DMS 273 (cell line): Measurements from ENCODE around the gene HCFC1.

Source experiments
- DNase-seq: peaks from one replicate; lab custom pipeline; 2025; ENCODE audit not compliant: unreplicated experiment; lab: John Stamatoyannopoulos, UW

HCFC1 gene

GRCh38 chrX:153959649-153960048, 12.0 kb downstream of the HCFC1 start:
- DNase-seq = no peak

- DNase-seq = no peak
Observed at GRCh38 chrX:153958605-153959004, 13.0 kb downstream of the HCFC1 start.

GRCh38 chrX:153957224-153957623, 14.4 kb downstream of the HCFC1 start:
- no peak for DNase-seq

- DNase-seq = no peak
Observed at GRCh38 chrX:153956044-153956907, 15.3 kb downstream of the HCFC1 start.

DNA sequence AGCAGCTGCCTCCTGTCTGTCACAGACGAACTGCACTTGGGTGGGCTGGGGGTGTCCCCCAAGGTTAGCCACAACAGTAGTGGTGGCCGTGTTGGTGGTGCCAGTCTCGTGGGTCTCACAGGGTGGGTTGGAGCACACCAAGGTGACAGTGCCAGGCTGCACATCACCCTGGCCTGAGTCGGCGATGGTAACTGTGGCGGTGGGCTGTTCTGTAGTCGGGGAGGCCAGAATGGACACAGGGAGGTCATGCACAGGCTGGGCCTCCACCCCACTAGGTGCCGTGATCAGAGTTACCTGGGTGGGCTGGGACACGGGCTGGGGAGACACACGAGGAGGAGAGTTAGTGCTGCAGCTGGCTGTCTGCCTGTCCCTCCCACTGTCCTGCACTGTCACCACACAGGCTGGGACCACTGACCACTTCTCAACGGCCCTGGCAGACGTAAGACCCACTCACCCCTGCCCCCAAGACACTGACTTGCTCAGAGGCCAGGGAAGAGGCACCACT, 16.3 kb downstream of the HCFC1 start:
- DNase-seq = no peak

GRCh38 chrX:153954558-153955227, 16.9 kb downstream of the HCFC1 start:
- DNase-seq = no peak

DNA sequence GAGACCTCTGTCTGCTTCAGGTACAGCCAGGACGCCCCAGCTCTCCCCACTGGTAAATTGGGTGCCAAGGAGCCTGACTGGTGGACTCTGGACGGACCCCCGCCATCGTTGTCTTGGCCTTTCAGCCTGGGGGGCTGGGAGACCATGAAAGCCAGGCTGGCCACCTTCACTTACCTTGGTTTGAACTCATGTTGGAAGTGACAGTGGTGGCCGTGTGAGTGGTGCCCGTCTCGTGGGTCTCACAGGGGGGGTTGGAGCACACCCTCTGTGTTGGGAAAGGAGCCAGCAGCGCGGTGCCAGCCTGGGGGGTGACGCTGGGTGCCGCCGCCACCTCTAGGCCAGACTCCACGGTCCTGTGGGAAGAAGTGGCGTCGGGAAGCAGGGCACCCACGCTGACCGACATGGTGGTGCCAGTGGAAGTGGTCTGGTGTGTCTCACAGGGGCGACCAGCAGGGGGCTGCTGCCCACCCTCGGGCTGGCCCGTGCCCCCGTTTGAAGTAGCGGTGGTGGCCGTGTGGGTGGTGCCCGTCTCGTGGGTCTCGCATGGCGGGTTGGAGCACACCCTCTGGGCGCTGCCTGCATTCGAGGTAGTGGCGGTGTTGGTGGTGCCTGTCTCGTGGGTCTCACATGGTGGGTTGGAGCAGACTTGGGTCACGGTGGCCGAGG, 17.6 kb downstream of the HCFC1 start:
- DNase-seq = no peak

DNA sequence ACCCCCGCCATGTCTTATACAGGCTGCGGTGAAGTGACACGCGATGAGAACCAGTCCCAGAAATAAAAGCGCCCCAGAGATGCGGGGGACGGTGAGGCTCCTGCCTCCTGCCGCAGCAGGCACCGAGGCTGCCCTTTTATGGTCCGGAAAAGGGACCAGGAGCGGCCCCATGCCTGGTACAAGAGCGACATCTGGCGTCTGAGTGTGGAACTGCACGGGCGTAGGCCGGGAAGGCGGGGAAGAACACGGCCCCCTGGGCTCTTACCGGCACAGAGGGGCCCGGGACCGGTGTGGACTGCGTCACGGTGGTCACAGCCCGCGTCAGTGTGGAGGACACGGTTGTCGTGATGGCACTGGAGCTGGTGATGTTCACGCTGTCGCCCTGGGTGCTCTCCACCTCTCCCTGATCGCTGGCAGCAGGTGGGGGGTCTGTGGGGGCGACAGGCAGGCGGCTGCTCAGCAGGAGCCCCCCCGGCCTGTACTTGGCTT, 18.2 kb downstream of the HCFC1 start:
- DNase-seq = peak; percentile 94

DNA sequence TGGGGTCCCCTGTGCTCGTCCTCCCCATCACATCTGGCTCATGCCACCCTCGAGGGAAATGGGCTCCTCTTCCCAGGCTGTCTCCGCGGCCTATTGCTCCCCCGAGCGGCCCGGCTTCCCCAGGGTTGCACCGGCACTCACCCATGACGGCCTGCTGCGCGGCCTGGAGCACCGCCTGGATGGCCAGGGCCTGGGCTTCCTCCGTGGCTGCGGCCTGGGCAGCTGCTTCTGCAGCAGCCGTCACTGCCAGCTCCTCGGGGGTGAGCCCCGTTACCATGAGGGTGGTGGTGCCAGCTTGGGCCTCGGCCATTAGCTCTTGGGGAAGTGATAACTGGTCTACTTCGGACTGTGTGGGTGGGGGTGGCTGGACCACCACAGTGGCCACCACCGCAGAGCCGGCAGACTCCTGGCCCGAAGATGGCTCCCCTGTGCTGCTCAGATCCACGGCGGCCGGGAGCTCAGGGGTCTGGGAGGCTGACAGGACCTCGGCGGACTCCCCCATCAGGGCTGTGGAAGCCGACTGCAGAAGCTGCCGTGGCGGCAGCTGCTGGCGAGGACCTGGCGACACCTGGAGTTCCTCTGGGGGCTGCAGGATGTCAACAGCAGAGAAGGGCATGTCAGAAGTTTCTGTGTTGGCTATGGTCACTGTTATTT, 19.1 kb downstream of the HCFC1 start:
- DNase-seq = no peak

DNA sequence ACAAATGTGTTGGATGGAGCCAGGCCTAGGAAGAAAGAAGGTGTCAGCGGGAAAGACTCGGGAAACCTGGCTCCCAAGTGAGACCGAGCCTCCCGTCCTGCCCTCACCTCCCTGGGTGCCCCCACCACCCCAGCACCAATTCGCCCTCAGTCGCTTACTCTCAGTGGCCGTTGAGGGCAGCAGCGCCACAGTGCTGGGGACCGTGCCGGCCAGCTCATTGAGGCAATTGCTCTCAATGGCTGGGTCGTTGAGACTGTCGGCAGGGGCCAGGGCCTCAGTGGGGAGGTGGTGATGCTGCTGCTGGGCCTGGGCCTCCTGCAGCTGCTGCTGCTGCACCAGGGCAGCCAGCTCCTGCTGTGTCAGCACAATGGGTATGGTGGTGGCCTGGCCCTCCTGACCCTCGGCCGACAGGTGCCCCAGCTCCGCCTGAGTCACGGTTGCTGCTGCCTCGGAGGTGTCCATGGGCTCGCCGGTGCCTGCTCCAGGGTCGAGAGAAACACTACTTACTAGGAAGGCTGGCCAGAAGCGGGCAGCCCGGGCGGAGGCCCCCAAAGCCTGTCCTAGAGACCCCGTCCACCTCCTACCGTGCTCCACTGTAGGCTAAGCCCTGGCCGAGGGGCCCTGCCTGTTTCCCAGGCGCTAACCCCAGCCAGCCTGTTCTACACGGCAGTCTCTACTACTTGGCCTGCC, 19.8 kb downstream of the HCFC1 start:
- no peak for DNase-seq

DNA sequence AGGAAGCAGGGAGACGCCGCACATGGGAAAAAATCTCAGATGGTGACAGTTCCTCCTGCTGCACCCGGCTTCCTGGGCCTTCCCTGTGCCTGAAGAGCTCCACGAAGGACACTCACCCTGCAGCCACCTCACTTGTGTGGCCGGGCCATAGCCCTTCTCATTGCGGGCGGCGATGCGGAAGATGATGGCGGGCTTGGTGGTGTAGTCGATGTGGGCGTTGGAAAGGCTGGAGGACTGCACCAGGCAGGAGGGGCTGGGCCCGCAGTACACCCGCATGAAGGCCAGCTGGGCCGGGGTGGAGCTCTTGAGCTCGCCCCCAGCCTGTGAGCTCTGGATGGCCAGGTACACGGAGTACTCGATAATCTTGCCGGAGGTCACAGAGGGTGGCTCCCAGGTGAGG, 21.5 kb downstream of the HCFC1 start:
- no peak for DNase-seq

DNA sequence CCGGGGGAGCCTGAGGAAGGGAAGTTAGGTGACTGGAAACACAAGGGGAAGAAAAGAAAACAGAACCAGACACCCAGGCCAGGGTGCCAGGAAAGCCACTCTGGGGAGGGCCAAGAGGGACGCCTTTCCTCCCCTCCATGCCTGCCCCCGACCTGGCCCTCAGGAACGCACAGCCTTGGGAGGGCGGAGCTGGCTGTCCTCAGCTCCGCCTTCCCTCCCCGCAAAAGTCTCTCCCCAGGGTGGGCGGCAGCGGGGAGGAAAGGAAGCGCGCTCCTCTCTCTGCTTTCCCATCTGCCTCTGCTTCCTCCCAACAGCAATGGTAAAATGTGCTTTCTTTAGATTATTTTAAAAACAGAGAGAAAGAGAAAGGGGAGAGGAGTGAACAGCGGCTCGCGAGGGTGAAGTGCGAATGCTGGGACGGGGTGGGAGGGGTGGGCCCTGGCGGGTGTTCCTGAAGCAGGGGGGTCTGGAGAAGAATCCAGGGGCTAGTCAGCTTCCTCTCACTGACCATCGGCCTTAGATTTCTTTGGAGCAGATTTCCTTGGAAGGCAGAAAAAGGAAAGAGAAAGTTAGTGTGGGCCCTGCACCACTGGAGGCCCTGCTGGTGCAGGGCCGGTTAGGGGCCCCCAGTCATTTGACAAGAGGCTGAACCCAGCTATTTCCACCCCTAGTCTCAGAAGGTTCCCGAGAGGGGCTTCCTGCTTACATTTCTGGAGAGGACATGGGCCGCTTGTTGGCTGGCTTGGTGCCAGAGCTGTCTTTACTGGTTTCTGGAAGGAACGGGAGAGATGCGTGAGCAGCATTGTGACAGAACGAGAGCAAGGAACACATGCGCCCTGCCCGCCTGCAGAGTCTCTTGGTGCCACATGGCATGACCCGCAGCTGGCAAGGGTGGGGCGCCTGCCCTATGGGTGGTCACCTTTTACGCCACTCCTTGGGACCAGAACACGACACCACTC, 22.5 kb downstream of the HCFC1 start:
- DNase-seq = no peak

- DNase-seq = no peak
Observed at GRCh38 chrX:153948002-153948466, 23.6 kb downstream of the HCFC1 start.

- DNase-seq = peak; percentile 97
Observed at GRCh38 chrX:153947009-153947769, 24.4 kb downstream of the HCFC1 start.

DNA sequence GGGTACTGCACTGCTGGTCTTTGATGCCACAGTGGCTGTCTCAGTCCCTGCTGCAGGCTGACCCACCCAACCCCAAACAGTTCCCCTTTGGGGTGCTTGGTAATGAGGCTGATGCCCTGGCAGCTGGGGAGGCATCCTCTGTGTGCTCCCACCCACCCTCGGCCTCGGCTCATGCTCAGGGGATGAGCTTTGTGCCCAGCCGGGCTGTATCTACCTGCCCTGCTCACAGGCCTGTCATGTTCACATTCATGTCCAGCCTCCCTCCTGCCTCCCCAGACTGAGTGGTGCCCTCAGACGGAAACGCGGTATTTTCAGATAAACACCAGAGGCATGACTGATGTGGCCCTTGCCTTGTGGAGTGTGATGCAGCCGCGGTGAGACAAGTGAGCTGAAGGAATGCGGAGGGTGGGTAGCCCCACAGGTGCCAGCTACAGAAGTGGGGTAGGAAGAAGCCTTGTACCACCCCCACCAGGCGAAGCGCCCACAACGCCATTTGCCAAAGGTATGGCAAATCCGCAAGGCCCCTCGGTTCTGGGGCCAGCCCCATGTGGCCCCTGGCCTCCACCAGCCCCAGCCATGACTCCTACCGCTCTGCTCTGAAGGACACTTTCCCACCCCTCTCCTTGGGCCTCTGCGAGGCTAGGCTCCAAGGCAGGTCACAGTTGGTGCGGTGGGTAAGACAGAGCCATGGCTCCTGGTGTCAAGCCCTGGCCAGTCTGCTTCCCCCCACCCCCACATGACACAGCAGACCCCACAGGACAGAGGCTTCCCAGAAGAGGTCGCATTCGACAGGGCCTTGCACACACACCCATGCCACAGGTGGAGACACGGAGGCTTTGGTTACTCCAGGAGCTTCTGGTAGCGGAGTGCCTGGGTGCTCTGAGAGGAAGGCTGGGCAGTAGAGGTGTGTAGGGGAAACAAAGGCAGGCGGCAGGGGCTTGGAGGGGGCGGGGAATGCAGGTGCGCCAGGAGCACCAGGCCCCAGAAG, 25.4 kb downstream of the HCFC1 start:
- DNase-seq = no peak

DNA sequence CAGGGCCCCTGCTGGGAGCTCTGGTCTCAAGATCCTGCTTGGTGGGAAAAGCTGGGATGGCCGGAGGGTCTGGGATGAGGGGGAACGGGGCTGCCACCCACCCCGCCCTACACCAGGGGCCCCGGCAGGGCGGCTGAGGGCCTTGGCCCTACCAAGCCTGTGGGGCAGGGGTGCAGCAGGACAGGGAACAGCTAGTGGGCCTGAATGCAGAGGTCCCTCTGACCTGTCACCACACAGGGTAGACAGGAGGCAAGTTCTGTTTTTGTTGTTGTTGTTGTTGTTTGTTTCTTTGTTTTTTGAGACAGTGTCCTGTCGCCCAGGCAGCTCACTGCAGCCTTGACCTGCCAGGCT, 26.8 kb downstream of the HCFC1 start:
- DNase-seq = no peak

DNA sequence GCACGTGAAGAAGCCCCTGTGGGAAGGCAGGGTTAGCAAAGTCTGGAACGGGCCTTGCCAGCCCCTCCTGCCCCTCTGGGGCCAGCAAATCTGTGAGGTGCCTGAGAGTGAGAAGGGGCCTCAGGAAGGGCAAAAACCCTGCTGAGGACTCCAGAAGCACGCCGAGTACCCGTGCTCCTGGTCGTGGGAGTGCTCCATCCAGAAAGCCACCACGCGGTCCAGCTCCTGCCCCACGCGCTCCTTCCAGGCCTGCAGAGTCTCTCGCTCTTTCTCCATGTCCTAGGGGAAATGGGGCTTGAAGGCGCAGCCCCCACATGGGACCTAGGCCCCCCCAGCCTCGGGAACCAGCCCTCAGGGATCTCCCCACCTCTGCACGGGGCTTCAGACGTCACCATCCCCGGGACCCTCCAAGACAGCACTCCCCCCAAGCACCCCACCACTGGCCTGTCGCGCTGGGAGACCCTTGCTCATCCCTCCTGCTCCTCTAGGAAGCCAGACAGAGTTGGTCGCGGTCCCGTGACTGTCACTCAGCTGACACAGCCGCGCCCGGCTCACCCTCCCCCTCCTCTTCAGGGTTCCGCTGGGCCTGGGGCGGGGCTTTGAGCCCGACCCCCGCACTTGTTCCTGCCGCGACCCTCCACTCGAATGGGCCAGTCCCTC, 27.3 kb downstream of the HCFC1 start, which contains the start of gene RENBP:
Gene RENBP (minus strand): TSS at position 504 of the 660 bp plus-strand sequence. CDS start 33 bp downstream, at position 471.
- DNase-seq = no peak
